IPS-20b (cell line): ENCODE results near the gene CCNA1.

Source experiments
- H3K27ac ChIP-seq: one replicate; pipeline ENCODE4 v1.5.1; 2013; ENCODE audit warnings: low read length
- H3K27me3 ChIP-seq: 2 replicates; pipeline ENCODE4 v1.6.1; 2013; ENCODE audit warnings: mild to moderate bottlenecking, low read length, inconsistent platforms; ENCODE audit not compliant: insufficient read depth
- H3K36me3 ChIP-seq: 2 replicates; pipeline ENCODE4 v1.6.1; 2013; ENCODE audit warnings: low read depth, mild to moderate bottlenecking, inconsistent platforms, low read length, moderate library complexity; ENCODE audit not compliant: insufficient read depth
- H3K4me1 ChIP-seq: 2 replicates; pipeline ENCODE4 v1.6.1; 2013; ENCODE audit warnings: mild to moderate bottlenecking, control low read depth, inconsistent platforms, low read length, moderate library complexity; ENCODE audit not compliant: insufficient read depth
- H3K4me3 ChIP-seq: 2 replicates; pipeline ENCODE4 v1.5.1; 2013; ENCODE audit warnings: mild to moderate bottlenecking, low read length, inconsistent platforms
- H3K9ac ChIP-seq: 2 replicates; pipeline ENCODE4 v1.6.1; 2013; ENCODE audit warnings: low read depth, mild to moderate bottlenecking, inconsistent platforms, low read length, moderate library complexity
- H3K9me3 ChIP-seq: 2 replicates; pipeline ENCODE4 v1.6.1; 2013; ENCODE audit warnings: mild to moderate bottlenecking, low read depth, low read length, inconsistent platforms; ENCODE audit not compliant: insufficient read depth

CCNA1 gene

GRCh38 chr13:36456577-36456976, 24.3 kb downstream of the CCNA1 start:
- Histone ChIP-seq H3K27me3 (no peaks in the 10 kb centered on the region), H3K4me3 (no peak overlapping the region), H3K36me3 (no peaks in the 10 kb centered on the region), H3K4me1 (peaks cover 13% of the 10 kb centered on the region; the same call in 1 of the 2 replicates), H3K9ac (no peak overlapping the region), H3K9me3 (no peaks in the 10 kb centered on the region), H3K27ac (no peak overlapping the region)

- no peaks in the 10 kb centered on the region for H3K4me1 ChIP-seq
- H3K9me3 ChIP-seq, result no peaks in the 10 kb centered on the region
- H3K4me3 ChIP-seq, result no peak overlapping the region
- no peaks in the 10 kb centered on the region for H3K27me3 ChIP-seq
- H3K27ac ChIP-seq, result no peak overlapping the region
- no peaks in the 10 kb centered on the region for H3K36me3 ChIP-seq
- no peak overlapping the region for H3K9ac ChIP-seq
Observed at GRCh38 chr13:36461506-36461905, 29.2 kb downstream of the CCNA1 start.

GRCh38 chr13:36475468-36475867, 43.2 kb downstream of the CCNA1 start:
- Histone ChIP-seq H3K9ac (no peak overlapping the region), H3K27ac (no peak overlapping the region), H3K4me3 (no peak overlapping the region), H3K4me1 (no peaks in the 10 kb centered on the region), H3K9me3 (peaks cover 12% of the 10 kb centered on the region; the same call in 1 of the 2 replicates), H3K36me3 (no peaks in the 10 kb centered on the region), H3K27me3 (no peaks in the 10 kb centered on the region)

- no peak overlapping the region for H3K9ac ChIP-seq
- no peaks in the 10 kb centered on the region; the same call in 1 of the 2 replicates for H3K4me1 ChIP-seq
- no peaks in the 10 kb centered on the region for H3K36me3 ChIP-seq
- H3K4me3 ChIP-seq, result no peak overlapping the region
- no peaks in the 10 kb centered on the region for H3K27me3 ChIP-seq
- H3K9me3 ChIP-seq, result peaks cover 12% of the 10 kb centered on the region; the same call in 1 of the 2 replicates
- no peak overlapping the region for H3K27ac ChIP-seq
Observed at GRCh38 chr13:36476661-36477060, 44.4 kb downstream of the CCNA1 start.

GRCh38 chr13:36480726-36481427, 48.6 kb downstream of the CCNA1 start:
- Histone ChIP-seq H3K36me3 (no peaks in the 10 kb centered on the region), H3K4me3 (no peak overlapping the region)

GRCh38 chr13:36490055-36490454, 57.8 kb downstream of the CCNA1 start:
- Histone ChIP-seq H3K9me3 (no peaks in the 10 kb centered on the region), H3K27ac (no peak overlapping the region), H3K36me3 (no peaks in the 10 kb centered on the region), H3K27me3 (no peaks in the 10 kb centered on the region), H3K9ac (no peak overlapping the region), H3K4me3 (no peak overlapping the region), H3K4me1 (peaks cover 5% of the 10 kb centered on the region; the same call in 1 of the 2 replicates)

More at GRCh38 chr13:36480726-36481427, 48.6 kb downstream of the CCNA1 start:
- Histone ChIP-seq H3K9me3 (no peaks in the 10 kb centered on the region), H3K27ac (no peak overlapping the region), H3K9ac (no peak overlapping the region), H3K4me1 (no peaks in the 10 kb centered on the region; the same call in 1 of the 2 replicates), H3K27me3 (no peaks in the 10 kb centered on the region)
